ENCODE measurements around the gene AHSA1. TPM values are rescaled to one million over a fixed set of nuclear protein-coding genes. Genes with fewer than 3 reads are reported as not detected.

Gene AHSA1
- total RNA-seq, 1 donor from 2014 or later: 85.7 TPM

- Mint-ChIP-seq H3K27ac (ENCODE audit: unreplicated experiment) (no peak within 1 kb of the TSS), H3K27me3 (ENCODE audit: low read depth) (no peaks in the 10 kb centered on the region), H3K4me3 (ENCODE audit: unreplicated experiment) (no peak within 1 kb of the TSS), H3K36me3 (ENCODE audit: low read depth) (peaks cover 52% of the 10 kb centered on the region), H3K4me1 (ENCODE audit: low read depth) (peaks cover 3% of the 10 kb centered on the region), H3K9me3 (ENCODE audit: low read depth) (peaks cover 11% of the 10 kb centered on the region)
- DNase-seq (ENCODE audit: low spot score): no peak
- no peak for TF ChIP-seq CTCF (IDR thresholded peaks at IDR 0.05)
These were observed 34.5 kb upstream of the AHSA1 start, which contains the start of gene NOXRED1 for GRCh38 chr14:77423423-77423822. NOXRED1 (minus strand) TSS chr14:77423523; CDS start chr14:77422889, 634 bp downstream.

GRCh38 chr14:77424862-77425261, 33.0 kb upstream of the AHSA1 start:
- Mint-ChIP-seq H3K4me1 (ENCODE audit: low read depth) (peaks cover 3% of the 10 kb centered on the region), H3K27ac (ENCODE audit: unreplicated experiment) (no peak overlapping the region), H3K27me3 (ENCODE audit: low read depth) (no peaks in the 10 kb centered on the region), H3K4me3 (ENCODE audit: unreplicated experiment) (no peak overlapping the region), H3K9me3 (ENCODE audit: low read depth) (peaks cover 3% of the 10 kb centered on the region), H3K36me3 (ENCODE audit: low read depth) (peaks cover 63% of the 10 kb centered on the region)
- no peak for DNase-seq (ENCODE audit: low spot score)
- TF ChIP-seq CTCF (IDR thresholded peaks at IDR 0.05): no peak

- DNase-seq (ENCODE audit: low spot score): no peak
- H3K4me3 Mint-ChIP-seq (ENCODE audit: unreplicated experiment): no peak overlapping the region
- no peaks in the 10 kb centered on the region for H3K9me3 Mint-ChIP-seq (ENCODE audit: low read depth)
- no peaks in the 10 kb centered on the region for H3K27me3 Mint-ChIP-seq (ENCODE audit: low read depth)
- peaks cover 68% of the 10 kb centered on the region for H3K36me3 Mint-ChIP-seq (ENCODE audit: low read depth)
- no peak for TF ChIP-seq CTCF (IDR thresholded peaks at IDR 0.05)
- H3K4me1 Mint-ChIP-seq (ENCODE audit: low read depth): peaks cover 1% of the 10 kb centered on the region
- no peak overlapping the region for H3K27ac Mint-ChIP-seq (ENCODE audit: unreplicated experiment)
These were observed 31.5 kb upstream of the AHSA1 start for GRCh38 chr14:77426396-77426795.

- no peaks in the 10 kb centered on the region for H3K9me3 Mint-ChIP-seq (ENCODE audit: low read depth)
- no peaks in the 10 kb centered on the region for H3K27me3 Mint-ChIP-seq (ENCODE audit: low read depth)
- peaks cover 43% of the 10 kb centered on the region for H3K36me3 Mint-ChIP-seq (ENCODE audit: low read depth)
- no peak overlapping the region for H3K4me3 Mint-ChIP-seq (ENCODE audit: unreplicated experiment)
- no peak overlapping the region for H3K27ac Mint-ChIP-seq (ENCODE audit: unreplicated experiment)
- TF ChIP-seq CTCF (IDR thresholded peaks at IDR 0.05): no peak
- DNase-seq (ENCODE audit: low spot score): no peak
- no peaks in the 10 kb centered on the region for H3K4me1 Mint-ChIP-seq (ENCODE audit: low read depth)
These were observed 21.9 kb upstream of the AHSA1 start for GRCh38 chr14:77436042-77436441.

- no peak for TF ChIP-seq CTCF (IDR thresholded peaks at IDR 0.05)
- Mint-ChIP-seq H3K27ac (ENCODE audit: unreplicated experiment) (no peak overlapping the region), H3K27me3 (ENCODE audit: low read depth) (no peaks in the 10 kb centered on the region), H3K4me3 (ENCODE audit: unreplicated experiment) (no peak overlapping the region), H3K36me3 (ENCODE audit: low read depth) (peaks cover 55% of the 10 kb centered on the region), H3K9me3 (ENCODE audit: low read depth) (no peaks in the 10 kb centered on the region), H3K4me1 (ENCODE audit: low read depth) (no peaks in the 10 kb centered on the region)
- no peak for DNase-seq (ENCODE audit: low spot score)
These were observed 19.3 kb upstream of the AHSA1 start for GRCh38 chr14:77438596-77438995.
